ENCODE data around the gene PANK1. TPM values are rescaled to one million over a fixed set of nuclear protein-coding genes. Genes with fewer than 3 reads are reported as not detected.

The PANK1 gene
- total and polyA plus RNA-seq, 2 of the 8 experiments (the other 6 are each of a cell fraction or from before 2014, with no cell fraction given) = 18.5 to 40.4 TPM

- TF ChIP-seq EZH2 (IDR thresholded peaks at IDR 0.05; ENCODE audit: low read depth, low read length, severe bottlenecking) (no peak), JUND (IDR thresholded peaks at IDR 0.05; ENCODE audit: low read length) (no peak), SUZ12 (IDR thresholded peaks at IDR 0.05; ENCODE audit: low read length) (no peak), YY1 (IDR thresholded peaks at IDR 0.05; ENCODE audit: low read depth, low read length) (no peak), CHD1 (IDR thresholded peaks at IDR 0.05; ENCODE audit: low read depth, low read length) (no peak), CHD2 (IDR thresholded peaks at IDR 0.05; ENCODE audit: low read length) (no peak), ASH2L (IDR thresholded peaks at IDR 0.05; ENCODE audit: low read length) (no peak)
Observed at GRCh38 chr10:89679986-89680385, 34.9 kb upstream of the PANK1 start (continued).

Measured in H1 (cell line).